GM23338 (cell line): ENCODE data around the gene PCNT. TPM values are rescaled to one million over a fixed set of nuclear protein-coding genes. Genes with fewer than 3 reads are reported as not detected.

Source experiments
- ATAC-seq: fragments of 200-7000 bp; cut with Tn5 transposase; 3 replicates; pipeline ENCODE4 v1.9.1; 2020
- DNase-seq: peaks from one replicate; pipeline ENCODE4 v3.0.0-alpha.2; 2015; ENCODE audit warnings: low spot score
- H2AFZ ChIP-seq: fragments of 200-600 bp; sonication (generic); 2 replicates; pipeline ENCODE4 v1.8.0; 2016; ENCODE audit warnings: antibody characterized with exemption, mild to moderate bottlenecking, moderate library complexity
- H3F3A ChIP-seq: fragments of 200-600 bp; sonication (generic); replicated peaks from 2 replicates; pipeline ENCODE4 v1.8.0; 2017; ENCODE audit warnings: antibody characterized with exemption, mixed run types, low read depth
- H3K27ac ChIP-seq: fragments of 200-600 bp; sonication (generic); 2 replicates; pipeline ENCODE4 v1.6.1; 2016; ENCODE audit warnings: low read depth
- H3K27me3 ChIP-seq: fragments of 200-600 bp; sonication (generic); 2 replicates; pipeline ENCODE4 v1.8.0; 2016; ENCODE audit warnings: mild to moderate bottlenecking, mixed run types, moderate library complexity; ENCODE audit not compliant: insufficient read depth
- H3K36me3 ChIP-seq: fragments of 200-600 bp; sonication (generic); 2 replicates; pipeline ENCODE4 v1.8.0; 2016; ENCODE audit warnings: mild to moderate bottlenecking; ENCODE audit not compliant: insufficient read depth
- H3K4me1 ChIP-seq: fragments of 200-600 bp; sonication (generic); 2 replicates; pipeline ENCODE4 v1.8.0; 2016; ENCODE audit warnings: mild to moderate bottlenecking, moderate library complexity; ENCODE audit not compliant: insufficient read depth
- H3K4me2 ChIP-seq: fragments of 200-600 bp; sonication (generic); 2 replicates; pipeline ENCODE4 v1.7.1; 2017; ENCODE audit warnings: mixed run types
- H3K4me3 ChIP-seq: fragments of 200-600 bp; sonication (generic); 2 replicates; pipeline ENCODE4 v1.6.1; 2016; ENCODE audit warnings: mixed run types
- H3K79me2 ChIP-seq: fragments of 200-600 bp; sonication (generic); replicated peaks from 2 replicates; pipeline ENCODE4 v1.8.0; 2017; ENCODE audit warnings: mild to moderate bottlenecking; ENCODE audit not compliant: insufficient read depth
- H3K9me2 ChIP-seq: fragments of 200-600 bp; sonication (generic); 2 replicates; pipeline ENCODE4 v1.8.0; 2017; ENCODE audit not compliant: insufficient read depth
- H4K20me1 ChIP-seq: fragments of 200-600 bp; sonication (generic); replicated peaks from 2 replicates; pipeline ENCODE4 v1.8.0; 2017; ENCODE audit warnings: mild to moderate bottlenecking; ENCODE audit not compliant: insufficient read depth
- H3K27ac Mint-ChIP-seq: 2 replicates; pipeline ENCODE4 v1.8.0; 2020; ENCODE audit warnings: inconsistent platforms, mild to moderate bottlenecking, moderate library complexity, mixed read lengths
- H3K27me3 Mint-ChIP-seq: 3 replicates; pipeline ENCODE4 v1.8.0; 2022; ENCODE audit warnings: low read depth, mild to moderate bottlenecking, moderate library complexity, mixed read lengths, inconsistent platforms; ENCODE audit not compliant: insufficient read depth, poor library complexity
- H3K36me3 Mint-ChIP-seq: 3 replicates; pipeline ENCODE4 v1.8.0; 2021; ENCODE audit warnings: low read depth, mild to moderate bottlenecking, inconsistent platforms, moderate library complexity, mixed read lengths
- H3K4me1 Mint-ChIP-seq: 3 replicates; pipeline ENCODE4 v1.8.0; 2020; ENCODE audit warnings: mild to moderate bottlenecking, inconsistent platforms, mixed read lengths
- H3K4me3 Mint-ChIP-seq: 3 replicates; pipeline ENCODE4 v1.8.0; 2021; ENCODE audit warnings: moderate library complexity, mild to moderate bottlenecking, inconsistent platforms, mixed read lengths
- H3K9me3 Mint-ChIP-seq: 3 replicates; pipeline ENCODE4 v1.8.0; 2020; ENCODE audit warnings: moderate library complexity, mild to moderate bottlenecking, inconsistent platforms, mixed read lengths
- CREB1 ChIP-seq: fragments of 250-450 bp; sonication (Bioruptor Pico); IDR thresholded peaks from 2 replicates; pipeline ENCODE4 v1.5.0; 2020; ENCODE audit warnings: low read depth, mild to moderate bottlenecking, moderate library complexity
- EZH2 ChIP-seq: fragments of 200-600 bp; sonication (generic); IDR thresholded peaks from one replicate; pipeline ENCODE4 v1.8.0; 2017; ENCODE audit warnings: antibody characterized with exemption, mild to moderate bottlenecking, low read depth; ENCODE audit not compliant: unreplicated experiment
- EZH2phosphoT487 ChIP-seq: fragments of 200-600 bp; sonication (generic); IDR thresholded peaks from one replicate; pipeline ENCODE4 v1.8.1; 2018; ENCODE audit warnings: antibody characterized with exemption; ENCODE audit not compliant: unreplicated experiment
- JUNB ChIP-seq: IDR thresholded peaks from one replicate; pipeline ENCODE4 v1.6.1; 2016; ENCODE audit warnings: antibody characterized with exemption; ENCODE audit not compliant: unreplicated experiment
- NANOG ChIP-seq: IDR thresholded peaks from 2 replicates; pipeline ENCODE4 v1.6.1; 2016; ENCODE audit warnings: antibody characterized with exemption, borderline replicate concordance
- POLR2AphosphoS5 ChIP-seq: IDR thresholded peaks from 2 replicates; pipeline ENCODE4 v1.6.1; 2016; ENCODE audit warnings: antibody characterized with exemption, low read depth
- STAT1 ChIP-seq: IDR thresholded peaks from one replicate; pipeline ENCODE4 v1.6.1; 2016; ENCODE audit warnings: antibody characterized with exemption; ENCODE audit not compliant: unreplicated experiment
- ZNF114 ChIP-seq: fragments of 250-450 bp; sonication (Bioruptor Pico); IDR thresholded peaks from 2 replicates; pipeline ENCODE4 v1.5.0; 2020; ENCODE audit warnings: mild to moderate bottlenecking, moderate library complexity
- ZNF331 ChIP-seq: fragments of 250-450 bp; sonication (Bioruptor Pico); IDR thresholded peaks from 2 replicates; pipeline ENCODE4 v1.5.0; 2020; ENCODE audit warnings: low read depth, mild to moderate bottlenecking, moderate library complexity
- polyA plus RNA-seq: library from polyadenylated mRNA; unstranded; fragments of >200 nt; fragmentation: Nextera tagmentation; extraction: Ambion mirVana; gene quantifications from 2 replicates; pipeline ENCODE4 v1.2.1, GENCODE V29; 2016
- total RNA-seq: library from RNA; depleted of rRNA; stranded (reverse); fragments of >200 nt; shearing (Covaris generic); gene quantifications from 2 replicates; pipeline ENCODE4 v1.2.3, GENCODE V29; 2014
- TF ChIP-seq, protein P1 (sequence below): IDR thresholded peaks from one replicate; pipeline ENCODE4 v1.6.1; 2018; ENCODE audit warnings: antibody characterized with exemption; ENCODE audit not compliant: unreplicated experiment
- TF ChIP-seq, protein P2 (sequence below): fragments of 250-450 bp; sonication (Bioruptor Pico); IDR thresholded peaks from 2 replicates; pipeline ENCODE4 v1.5.0; 2020; ENCODE audit warnings: mild to moderate bottlenecking, moderate library complexity
- TF ChIP-seq, protein P3 (sequence below): IDR thresholded peaks from 2 replicates; pipeline ENCODE4 v1.6.1; 2016; ENCODE audit warnings: antibody characterized with exemption
- TF ChIP-seq, protein P4 (sequence below), 2 experiments: fragments of 200-600 bp in 1 of 2; sonication (generic) in 1 of 2; conservative IDR thresholded peaks; 2 replicates each; pipeline versions ENCODE4 v1.5.1 to v1.6.1; 2016 to 2017; ENCODE audit warnings: antibody characterized with exemption in 2 of 2, low read depth in 2 of 2, mild to moderate bottlenecking in 2 of 2, moderate library complexity in 1 of 2

The PCNT gene
- total and polyA plus RNA-seq, 2 experiments from 2014 or later: 39.6 to 46.1 TPM

DNA sequence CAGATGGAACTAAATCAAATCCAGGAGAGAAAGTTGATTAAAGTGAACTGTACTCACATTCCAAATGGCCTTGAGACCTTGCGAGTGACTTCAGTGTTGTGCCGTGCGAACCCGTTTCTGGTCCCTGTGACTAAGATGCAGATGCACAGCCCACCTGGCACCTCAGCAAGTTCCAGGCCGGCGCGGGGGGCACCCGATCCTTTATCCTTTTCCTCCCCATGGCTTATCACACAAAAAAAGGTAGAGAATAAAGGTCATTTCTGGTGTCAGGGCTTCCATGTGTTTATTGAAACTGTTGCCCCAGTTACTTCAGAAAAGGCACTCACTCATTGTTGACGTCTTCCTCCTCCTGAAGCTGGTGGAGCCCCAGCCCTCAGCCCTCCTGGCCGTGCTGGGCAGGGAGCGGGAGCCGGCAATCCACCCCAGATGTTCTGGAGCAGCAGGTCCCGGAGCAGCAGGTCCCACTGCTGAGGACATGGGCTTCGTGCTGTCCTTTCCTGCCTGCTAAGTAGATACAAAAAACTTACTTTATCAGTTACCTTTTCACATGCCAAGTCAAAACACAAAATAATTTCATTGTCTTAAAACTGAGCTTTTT lies 53.0 kb downstream of the PCNT start:
- no peak overlapping the region for H3K27ac Mint-ChIP-seq
- H3K36me3 Mint-ChIP-seq: peaks cover 20% of the 10 kb centered on the region
- no peak overlapping the region for H3K4me2 ChIP-seq
- H3K4me1 ChIP-seq: peaks cover 13% of the 10 kb centered on the region; the same call in 1 of the 2 replicates
- no peak for TF ChIP-seq NANOG
- no peak for TF ChIP-seq POLR2AphosphoS5
- TF ChIP-seq ZNF114 (CRISPR knock-in tag): no peak
- TF ChIP-seq ZNF331 (CRISPR knock-in tag): no peak
- TF ChIP-seq, protein P1, sequence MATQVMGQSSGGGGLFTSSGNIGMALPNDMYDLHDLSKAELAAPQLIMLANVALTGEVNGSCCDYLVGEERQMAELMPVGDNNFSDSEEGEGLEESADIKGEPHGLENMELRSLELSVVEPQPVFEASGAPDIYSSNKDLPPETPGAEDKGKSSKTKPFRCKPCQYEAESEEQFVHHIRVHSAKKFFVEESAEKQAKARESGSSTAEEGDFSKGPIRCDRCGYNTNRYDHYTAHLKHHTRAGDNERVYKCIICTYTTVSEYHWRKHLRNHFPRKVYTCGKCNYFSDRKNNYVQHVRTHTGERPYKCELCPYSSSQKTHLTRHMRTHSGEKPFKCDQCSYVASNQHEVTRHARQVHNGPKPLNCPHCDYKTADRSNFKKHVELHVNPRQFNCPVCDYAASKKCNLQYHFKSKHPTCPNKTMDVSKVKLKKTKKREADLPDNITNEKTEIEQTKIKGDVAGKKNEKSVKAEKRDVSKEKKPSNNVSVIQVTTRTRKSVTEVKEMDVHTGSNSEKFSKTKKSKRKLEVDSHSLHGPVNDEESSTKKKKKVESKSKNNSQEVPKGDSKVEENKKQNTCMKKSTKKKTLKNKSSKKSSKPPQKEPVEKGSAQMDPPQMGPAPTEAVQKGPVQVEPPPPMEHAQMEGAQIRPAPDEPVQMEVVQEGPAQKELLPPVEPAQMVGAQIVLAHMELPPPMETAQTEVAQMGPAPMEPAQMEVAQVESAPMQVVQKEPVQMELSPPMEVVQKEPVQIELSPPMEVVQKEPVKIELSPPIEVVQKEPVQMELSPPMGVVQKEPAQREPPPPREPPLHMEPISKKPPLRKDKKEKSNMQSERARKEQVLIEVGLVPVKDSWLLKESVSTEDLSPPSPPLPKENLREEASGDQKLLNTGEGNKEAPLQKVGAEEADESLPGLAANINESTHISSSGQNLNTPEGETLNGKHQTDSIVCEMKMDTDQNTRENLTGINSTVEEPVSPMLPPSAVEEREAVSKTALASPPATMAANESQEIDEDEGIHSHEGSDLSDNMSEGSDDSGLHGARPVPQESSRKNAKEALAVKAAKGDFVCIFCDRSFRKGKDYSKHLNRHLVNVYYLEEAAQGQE: no peak
- no peak for TF ChIP-seq CREB1
- no peak for TF ChIP-seq JUNB
- TF ChIP-seq STAT1: no peak
- no peak for TF ChIP-seq EZH2
- TF ChIP-seq, protein P2, sequence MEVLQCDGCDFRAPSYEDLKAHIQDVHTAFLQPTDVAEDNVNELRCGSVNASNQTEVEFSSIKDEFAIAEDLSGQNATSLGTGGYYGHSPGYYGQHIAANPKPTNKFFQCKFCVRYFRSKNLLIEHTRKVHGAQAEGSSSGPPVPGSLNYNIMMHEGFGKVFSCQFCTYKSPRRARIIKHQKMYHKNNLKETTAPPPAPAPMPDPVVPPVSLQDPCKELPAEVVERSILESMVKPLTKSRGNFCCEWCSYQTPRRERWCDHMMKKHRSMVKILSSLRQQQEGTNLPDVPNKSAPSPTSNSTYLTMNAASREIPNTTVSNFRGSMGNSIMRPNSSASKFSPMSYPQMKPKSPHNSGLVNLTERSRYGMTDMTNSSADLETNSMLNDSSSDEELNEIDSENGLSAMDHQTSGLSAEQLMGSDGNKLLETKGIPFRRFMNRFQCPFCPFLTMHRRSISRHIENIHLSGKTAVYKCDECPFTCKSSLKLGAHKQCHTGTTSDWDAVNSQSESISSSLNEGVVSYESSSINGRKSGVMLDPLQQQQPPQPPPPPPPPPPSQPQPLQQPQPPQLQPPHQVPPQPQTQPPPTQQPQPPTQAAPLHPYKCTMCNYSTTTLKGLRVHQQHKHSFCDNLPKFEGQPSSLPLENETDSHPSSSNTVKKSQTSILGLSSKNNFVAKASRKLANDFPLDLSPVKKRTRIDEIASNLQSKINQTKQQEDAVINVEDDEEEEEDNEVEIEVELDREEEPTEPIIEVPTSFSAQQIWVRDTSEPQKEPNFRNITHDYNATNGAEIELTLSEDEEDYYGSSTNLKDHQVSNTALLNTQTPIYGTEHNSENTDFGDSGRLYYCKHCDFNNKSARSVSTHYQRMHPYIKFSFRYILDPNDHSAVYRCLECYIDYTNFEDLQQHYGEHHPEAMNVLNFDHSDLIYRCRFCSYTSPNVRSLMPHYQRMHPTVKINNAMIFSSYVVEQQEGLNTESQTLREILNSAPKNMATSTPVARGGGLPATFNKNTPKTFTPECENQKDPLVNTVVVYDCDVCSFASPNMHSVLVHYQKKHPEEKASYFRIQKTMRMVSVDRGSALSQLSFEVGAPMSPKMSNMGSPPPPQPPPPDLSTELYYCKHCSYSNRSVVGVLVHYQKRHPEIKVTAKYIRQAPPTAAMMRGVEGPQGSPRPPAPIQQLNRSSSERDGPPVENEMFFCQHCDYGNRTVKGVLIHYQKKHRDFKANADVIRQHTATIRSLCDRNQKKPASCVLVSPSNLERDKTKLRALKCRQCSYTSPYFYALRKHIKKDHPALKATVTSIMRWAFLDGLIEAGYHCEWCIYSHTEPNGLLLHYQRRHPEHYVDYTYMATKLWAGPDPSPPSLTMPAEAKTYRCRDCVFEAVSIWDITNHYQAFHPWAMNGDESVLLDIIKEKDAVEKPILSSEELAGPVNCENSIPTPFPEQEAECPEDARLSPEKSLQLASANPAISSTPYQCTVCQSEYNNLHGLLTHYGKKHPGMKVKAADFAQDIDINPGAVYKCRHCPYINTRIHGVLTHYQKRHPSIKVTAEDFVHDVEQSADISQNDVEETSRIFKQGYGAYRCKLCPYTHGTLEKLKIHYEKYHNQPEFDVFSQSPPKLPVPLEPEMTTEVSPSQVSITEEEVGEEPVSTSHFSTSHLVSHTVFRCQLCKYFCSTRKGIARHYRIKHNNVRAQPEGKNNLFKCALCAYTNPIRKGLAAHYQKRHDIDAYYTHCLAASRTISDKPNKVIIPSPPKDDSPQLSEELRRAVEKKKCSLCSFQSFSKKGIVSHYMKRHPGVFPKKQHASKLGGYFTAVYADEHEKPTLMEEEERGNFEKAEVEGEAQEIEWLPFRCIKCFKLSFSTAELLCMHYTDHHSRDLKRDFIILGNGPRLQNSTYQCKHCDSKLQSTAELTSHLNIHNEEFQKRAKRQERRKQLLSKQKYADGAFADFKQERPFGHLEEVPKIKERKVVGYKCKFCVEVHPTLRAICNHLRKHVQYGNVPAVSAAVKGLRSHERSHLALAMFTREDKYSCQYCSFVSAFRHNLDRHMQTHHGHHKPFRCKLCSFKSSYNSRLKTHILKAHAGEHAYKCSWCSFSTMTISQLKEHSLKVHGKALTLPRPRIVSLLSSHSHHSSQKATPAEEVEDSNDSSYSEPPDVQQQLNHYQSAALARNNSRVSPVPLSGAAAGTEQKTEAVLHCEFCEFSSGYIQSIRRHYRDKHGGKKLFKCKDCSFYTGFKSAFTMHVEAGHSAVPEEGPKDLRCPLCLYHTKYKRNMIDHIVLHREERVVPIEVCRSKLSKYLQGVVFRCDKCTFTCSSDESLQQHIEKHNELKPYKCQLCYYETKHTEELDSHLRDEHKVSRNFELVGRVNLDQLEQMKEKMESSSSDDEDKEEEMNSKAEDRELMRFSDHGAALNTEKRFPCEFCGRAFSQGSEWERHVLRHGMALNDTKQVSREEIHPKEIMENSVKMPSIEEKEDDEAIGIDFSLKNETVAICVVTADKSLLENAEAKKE (CRISPR knock-in tag): no peak
- TF ChIP-seq, protein P3, sequence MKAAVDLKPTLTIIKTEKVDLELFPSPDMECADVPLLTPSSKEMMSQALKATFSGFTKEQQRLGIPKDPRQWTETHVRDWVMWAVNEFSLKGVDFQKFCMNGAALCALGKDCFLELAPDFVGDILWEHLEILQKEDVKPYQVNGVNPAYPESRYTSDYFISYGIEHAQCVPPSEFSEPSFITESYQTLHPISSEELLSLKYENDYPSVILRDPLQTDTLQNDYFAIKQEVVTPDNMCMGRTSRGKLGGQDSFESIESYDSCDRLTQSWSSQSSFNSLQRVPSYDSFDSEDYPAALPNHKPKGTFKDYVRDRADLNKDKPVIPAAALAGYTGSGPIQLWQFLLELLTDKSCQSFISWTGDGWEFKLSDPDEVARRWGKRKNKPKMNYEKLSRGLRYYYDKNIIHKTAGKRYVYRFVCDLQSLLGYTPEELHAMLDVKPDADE: no peak
- TF ChIP-seq, protein P4, sequence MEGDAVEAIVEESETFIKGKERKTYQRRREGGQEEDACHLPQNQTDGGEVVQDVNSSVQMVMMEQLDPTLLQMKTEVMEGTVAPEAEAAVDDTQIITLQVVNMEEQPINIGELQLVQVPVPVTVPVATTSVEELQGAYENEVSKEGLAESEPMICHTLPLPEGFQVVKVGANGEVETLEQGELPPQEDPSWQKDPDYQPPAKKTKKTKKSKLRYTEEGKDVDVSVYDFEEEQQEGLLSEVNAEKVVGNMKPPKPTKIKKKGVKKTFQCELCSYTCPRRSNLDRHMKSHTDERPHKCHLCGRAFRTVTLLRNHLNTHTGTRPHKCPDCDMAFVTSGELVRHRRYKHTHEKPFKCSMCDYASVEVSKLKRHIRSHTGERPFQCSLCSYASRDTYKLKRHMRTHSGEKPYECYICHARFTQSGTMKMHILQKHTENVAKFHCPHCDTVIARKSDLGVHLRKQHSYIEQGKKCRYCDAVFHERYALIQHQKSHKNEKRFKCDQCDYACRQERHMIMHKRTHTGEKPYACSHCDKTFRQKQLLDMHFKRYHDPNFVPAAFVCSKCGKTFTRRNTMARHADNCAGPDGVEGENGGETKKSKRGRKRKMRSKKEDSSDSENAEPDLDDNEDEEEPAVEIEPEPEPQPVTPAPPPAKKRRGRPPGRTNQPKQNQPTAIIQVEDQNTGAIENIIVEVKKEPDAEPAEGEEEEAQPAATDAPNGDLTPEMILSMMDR (conservative IDR thresholded peaks at IDR 0.05; ENCODE audit: low read depth in 2 of 2): no peak
- no peak for TF ChIP-seq EZH2phosphoT487
- H3K9me2 ChIP-seq: no peaks in the 10 kb centered on the region
- no peak for DNase-seq
- H4K20me1 ChIP-seq: peaks cover 7% of the 10 kb centered on the region
- ATAC-seq: peak; percentile 18; the same call in 1 of the 3 replicates
- peaks cover 13% of the 10 kb centered on the region for H3F3A ChIP-seq
- peaks cover 14% of the 10 kb centered on the region for H3K27me3 Mint-ChIP-seq
- H3K27me3 ChIP-seq: no peaks in the 10 kb centered on the region
- H2AFZ ChIP-seq: no peak overlapping the region
- H3K36me3 ChIP-seq: no peaks in the 10 kb centered on the region
- H3K79me2 ChIP-seq: peaks cover 91% of the 10 kb centered on the region
- no peak overlapping the region for H3K4me3 ChIP-seq
- peak overlapping the region; percentile 56; the same call in 1 of the 2 replicates for H3K27ac ChIP-seq
- peaks cover 5% of the 10 kb centered on the region for H3K9me3 Mint-ChIP-seq
- H3K4me1 Mint-ChIP-seq: peaks cover 23% of the 10 kb centered on the region
- no peak overlapping the region for H3K4me3 Mint-ChIP-seq
